Hindlimb muscle (tissue), 1 donor: ENCODE measurements around the gene ALPP. TPM values are rescaled to one million over a fixed set of nuclear protein-coding genes. Genes with fewer than 3 reads are reported as not detected.
"Not testable (repeated sequence)": the region's sequence is repeated elsewhere in the genome, so short reads cannot be mapped to it uniquely, and the experiment has no call there.

Experiments
- DNase-seq: peaks from one replicate; pipeline ENCODE4 v3.0.0-alpha.2; 2013
- polyA plus RNA-seq: library from polyadenylated mRNA; unstranded; fragments of 120-200 nt; gene quantifications from one replicate; pipeline ENCODE4 v1.2.1, GENCODE V29; 2013; ENCODE audit not compliant: insufficient read length

ALPP gene
- polyA plus RNA-seq, 1 donor: not detected

DNA sequence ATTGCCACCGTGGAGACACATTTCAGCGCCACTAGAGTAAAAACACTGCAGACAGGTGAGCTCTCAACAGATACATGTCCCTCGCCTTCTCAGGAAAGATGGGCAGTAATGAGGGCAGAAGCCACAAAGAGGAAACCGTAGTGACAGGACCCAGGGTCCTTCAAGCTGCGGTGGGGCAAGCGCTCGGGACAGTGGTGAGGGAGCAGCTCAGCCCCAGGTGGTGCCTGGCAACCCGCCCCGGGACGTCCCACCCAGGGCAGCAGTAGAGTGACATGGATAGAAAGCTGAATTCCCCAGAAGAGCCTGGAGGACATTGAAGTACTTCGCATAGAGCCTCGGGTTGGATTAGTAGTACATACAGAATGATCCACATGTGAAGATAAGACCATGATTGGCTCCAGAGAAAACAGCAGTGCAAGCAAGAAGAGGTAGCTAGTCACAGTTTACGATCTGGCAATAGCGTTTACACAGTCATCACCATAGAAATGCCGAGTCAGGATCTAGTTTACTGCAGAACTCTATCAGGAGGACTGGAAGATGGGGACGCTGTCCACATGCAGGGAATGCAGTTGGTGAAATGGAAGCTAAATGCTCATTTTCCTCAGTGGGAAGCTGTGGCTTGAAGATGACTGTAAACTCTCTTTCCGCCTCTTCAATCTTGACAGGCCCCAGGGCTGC lies 37.4 kb upstream of the ALPP start:
- no peak for DNase-seq

DNA sequence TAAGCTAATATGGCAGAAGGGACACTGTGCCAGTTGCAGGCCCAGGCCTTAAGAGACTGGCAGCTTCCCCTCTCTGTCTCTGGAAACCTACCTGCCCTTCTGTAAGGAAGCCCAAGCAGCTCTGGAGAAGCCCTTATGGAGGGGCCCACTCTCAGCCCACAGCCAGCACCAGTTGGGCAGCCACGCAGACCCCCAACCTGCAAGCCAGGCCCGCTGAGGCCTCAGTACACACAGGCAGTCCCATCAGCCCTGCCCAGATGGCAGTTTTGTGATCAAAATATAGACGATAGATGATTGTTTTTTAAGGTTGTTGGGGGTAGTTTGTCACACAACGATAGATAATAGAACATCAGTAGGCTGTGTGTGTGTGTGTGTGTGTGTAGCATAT lies 36.8 kb upstream of the ALPP start:
- DNase-seq: no peak

DNA sequence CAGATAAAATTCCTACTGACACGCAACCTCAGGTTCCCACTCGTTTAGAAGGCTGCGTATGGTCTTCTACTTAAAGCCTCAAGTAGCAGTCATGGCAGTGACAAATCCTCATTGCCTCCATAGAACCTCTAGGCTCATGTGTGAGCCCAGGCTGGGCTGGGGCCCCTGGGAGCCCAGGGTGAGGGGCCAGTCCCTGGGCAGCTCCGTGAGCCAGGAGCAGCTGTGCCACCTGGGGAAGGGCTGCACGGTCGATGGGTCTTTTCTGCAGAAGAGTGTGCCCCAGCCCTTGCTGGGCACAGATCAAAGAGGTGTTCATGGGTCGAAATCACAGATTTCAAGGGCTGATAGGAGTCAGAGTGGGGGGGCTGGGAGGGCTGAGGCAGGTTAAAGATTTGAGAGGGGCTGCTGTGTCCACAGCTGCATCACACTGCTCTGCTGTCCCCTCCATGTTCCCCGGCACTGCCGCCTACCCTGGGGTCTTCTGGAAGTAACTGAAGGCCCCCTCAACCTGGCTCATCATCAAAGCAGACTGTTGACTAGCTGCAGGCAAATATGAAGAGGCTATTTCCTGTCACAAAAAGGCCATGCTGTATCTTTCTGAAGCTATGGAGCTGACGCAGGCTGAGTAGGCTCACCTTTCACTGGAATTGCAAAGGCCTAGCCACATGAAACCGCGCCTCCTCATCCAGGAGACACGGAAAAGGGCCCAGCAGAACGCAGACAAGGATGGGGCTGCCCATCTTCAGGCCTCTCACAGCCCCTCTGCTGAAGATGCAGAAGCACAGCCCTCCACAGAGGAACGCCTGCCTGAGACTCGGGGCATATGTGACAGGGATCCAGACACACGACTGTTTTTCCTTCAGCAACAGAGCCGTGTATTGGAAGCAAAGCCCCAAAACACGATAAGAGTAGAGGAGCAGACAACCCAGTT lies 35.7 kb upstream of the ALPP start:
- DNase-seq: no peak

DNA sequence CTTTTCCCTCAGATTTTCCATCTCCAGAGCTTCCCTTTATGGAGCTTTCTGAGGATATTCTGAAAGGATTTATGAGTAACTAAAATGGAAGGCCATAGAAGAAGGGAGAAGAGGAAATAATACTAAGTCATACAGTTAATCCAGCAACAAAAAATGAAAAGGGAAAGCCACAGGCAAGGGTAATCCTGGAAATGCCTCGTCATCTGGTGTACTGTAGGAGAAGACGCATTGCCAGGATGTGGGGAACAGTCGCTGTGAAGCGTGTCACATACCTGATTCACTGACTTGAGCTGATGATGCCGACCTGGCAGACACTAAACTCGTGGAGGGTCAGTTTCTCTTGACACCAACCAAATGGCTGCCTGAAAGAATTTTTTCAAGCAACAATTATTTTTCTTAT lies 34.7 kb upstream of the ALPP start:
- no peak for DNase-seq

DNA sequence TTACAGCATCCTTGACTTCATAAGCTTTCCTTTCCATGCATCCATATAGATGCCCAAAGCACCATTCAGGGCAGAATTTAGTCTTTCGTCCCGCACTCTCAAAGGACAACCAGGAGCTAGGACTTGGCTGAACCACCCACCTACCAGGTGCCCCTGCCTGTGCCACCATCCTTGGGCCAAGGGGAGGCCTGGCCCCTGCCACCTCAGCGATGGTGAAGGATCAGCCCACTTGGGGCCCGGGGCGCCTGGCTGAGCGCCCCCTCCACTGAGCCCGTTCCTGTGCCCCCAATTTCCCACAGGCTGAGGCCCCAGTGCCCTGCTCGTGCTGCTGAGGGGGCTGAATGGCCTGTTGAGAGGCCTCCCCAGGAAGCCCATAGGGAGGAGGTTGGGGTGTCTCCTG lies 33.3 kb upstream of the ALPP start:
- no peak for DNase-seq

DNA sequence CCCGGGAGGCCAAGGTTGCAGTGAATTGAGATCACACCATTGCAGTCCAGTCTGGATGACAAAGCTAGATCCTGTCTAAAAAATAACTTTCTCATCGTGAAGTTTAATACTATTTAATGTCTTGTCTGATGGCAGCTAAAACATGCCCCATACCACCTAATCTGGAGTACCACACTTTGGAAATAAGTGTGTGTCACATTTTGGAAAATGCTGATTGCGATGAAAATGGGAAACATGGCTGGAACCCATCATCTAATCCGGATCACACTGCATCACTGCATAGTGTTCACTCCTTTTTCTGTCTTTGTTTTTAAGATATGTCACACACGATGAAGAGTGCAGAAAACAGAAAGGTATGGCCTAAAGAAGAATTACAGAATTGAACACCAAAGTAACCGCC lies 31.2 kb upstream of the ALPP start:
- DNase-seq: no peak

DNA sequence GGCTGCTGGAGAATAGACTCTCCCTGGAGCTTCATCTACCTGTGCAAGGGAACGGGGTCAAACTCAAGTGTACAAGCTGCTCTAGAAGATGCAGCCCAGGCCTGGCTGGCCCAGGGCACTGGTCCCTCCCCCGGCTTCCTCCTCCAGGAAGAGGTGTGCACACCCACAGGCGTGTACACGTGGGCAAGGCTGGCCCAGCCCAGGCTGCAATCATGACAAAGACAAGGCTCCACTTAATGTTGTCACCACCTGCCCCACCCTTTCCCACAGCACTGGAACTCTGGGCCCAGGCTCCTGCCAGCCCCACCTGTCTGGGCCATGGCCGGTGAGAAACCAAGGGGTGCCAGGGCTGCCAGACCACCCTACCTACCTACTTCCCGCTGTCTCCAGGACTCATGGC lies 29.6 kb upstream of the ALPP start:
- DNase-seq: no peak

DNA sequence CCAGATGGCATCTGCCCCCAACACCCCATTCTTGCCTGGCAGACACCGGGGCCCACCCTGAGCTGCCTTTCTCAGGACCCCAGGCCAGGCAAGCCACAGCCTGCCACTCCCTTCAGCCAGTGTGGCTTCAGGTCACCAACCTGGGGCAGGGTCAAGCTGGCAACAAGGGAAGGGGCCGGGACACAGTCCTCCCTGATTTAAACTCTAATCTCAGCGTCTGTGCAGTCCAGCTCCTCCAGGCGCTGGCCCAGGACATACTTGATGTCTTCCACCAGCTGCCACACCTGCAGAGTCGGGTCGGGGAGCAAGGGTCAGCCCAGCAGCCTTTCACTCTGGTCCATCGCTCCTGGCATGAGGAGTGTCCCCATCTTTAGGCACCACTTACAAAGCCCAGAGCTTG lies 29.0 kb upstream of the ALPP start:
- DNase-seq: no peak

DNA sequence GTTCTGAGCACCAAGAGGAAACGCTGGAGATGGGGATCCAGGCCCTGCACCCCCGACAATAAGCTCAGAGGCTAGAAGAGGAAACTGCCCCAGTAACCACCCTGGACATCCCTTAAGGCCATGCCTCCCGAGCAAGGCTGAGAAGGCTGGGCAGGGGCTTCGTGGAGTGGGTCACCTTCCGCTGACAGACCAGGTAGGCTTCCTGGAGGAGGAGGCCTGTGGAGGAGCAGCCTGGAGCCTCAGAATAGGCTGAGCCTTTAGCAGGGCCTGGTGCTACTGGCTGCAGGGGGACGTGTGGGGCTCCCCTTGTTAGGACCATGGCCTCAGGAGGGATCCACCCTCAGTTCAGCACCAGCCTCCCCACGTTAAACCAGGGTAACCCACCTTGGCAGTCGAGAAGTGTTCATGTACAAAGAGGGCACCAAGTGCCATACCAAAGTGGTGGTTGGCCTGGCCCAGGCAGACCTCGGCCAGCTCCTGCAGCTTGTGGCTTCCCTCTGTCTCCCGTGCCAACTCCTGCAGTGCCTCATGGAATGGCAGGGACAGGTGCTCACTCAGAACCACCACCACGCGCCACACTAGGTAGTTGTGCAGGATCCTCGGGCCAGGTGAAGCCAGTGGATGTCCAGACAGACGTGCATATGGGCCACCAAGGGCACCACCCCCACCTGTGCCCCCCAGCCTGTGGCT lies 28.5 kb upstream of the ALPP start:
- no peak for DNase-seq

DNA sequence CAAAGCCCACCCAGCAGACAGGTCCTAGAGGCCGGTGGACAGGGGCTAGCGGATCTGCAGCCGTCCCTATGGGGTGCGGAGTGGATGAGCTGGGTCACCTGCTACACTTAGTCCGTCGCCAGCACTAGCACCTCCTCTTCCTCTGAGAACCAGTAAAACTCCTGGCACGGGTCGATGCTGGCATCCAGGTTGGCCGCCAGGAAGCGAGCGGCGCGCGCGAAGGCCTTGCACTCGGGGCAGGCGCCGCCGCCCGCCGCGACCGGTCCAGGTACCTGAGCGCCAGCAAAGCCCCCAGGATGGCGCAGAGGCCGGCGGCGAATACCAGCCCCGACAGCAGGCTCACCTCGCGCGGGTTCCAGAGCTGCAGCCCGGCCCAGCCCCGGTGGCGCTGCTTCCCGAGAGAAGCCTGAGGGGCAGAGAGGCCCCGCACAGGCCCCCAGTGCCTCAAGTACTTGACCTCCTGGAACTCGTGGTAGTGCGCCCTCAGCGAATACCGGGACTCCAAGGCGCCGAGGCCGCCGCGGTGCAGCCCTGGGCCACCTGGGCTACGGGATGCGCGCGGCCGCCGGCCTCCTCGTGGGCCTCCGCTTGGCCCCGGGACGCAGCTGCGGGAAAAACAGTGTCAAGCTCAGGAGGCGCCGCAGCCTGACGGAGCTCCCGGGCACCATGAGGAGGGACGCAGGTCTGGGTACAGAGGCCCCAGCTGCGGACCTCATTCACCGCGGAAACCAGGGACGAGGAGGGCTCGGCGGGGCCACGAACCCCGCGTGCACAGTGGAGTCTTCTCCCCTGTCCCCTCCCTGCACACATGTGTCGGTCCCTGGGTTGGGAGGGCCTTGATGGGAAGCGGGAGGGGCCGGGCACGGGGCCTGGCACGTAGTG lies 27.5 kb upstream of the ALPP start:
- no peak for DNase-seq

DNA sequence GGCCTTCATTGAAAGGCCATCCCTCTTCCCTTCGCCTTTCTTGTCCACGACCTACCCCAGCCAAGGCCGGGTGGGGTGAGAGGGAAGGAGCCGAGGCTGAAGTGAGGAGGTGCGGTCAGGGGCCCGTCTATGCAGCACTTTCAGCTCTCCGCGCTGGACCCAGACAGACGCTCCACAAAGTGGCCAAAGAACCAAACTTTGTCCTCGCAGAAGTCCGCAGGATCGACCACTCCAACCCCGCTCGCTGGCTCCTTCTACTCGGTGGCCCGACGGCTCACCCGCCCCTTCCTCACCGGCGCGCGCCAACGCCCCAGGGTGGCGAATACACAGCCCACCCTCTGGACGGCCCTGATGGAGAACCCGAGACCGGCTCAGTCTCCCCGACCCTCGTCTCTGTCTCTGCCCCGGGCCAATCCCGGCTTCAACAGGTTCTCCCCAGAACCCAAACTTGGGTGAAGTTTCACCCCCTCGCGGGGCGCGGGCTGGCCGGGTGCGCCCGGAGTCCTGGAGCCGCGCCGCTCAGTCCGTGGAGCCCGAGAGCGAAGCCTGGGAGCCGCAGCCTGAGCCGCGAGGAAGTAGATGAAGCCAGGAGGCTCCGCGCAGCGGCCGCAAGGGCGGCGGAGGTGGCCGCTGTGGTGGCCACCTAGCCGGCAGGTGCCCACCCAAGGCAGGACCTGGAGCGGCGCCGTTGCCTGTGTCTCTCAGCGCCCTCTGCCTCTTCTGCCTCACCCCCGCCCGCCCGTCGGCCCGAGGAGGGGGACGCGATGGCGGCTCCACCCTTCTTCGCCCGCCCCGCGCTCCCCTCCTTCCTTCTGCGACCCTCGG lies 26.7 kb upstream of the ALPP start:
- no peak for DNase-seq

DNA sequence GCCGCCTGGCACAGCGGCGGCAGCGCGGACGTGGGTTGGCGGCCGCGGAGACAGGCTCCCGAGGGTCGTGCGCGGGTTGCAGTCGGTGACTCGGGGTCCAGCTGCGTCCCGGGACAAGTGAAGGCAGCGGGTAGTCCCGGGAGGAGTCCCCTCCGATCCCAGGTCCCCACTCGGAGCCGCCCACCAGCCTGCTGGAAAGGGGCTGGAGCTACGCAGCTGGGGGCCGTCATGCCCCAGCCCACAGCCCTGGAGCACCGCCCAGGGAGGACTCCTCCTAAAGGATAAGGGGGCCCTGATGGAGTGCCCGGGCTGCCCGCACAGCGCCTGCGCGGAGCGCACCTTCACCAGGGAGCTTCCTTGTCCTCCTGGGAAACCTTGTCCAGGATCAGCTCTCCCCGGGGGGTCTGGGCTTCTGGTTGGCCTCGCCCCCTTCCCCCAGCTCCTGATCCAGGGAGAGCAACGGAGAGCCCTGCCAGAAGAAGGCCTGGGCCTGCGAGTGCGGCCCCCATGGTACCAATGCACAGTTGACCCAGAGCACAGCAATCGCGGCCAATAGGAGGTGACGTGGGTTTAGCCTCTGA lies 25.9 kb upstream of the ALPP start:
- DNase-seq: no peak

DNA sequence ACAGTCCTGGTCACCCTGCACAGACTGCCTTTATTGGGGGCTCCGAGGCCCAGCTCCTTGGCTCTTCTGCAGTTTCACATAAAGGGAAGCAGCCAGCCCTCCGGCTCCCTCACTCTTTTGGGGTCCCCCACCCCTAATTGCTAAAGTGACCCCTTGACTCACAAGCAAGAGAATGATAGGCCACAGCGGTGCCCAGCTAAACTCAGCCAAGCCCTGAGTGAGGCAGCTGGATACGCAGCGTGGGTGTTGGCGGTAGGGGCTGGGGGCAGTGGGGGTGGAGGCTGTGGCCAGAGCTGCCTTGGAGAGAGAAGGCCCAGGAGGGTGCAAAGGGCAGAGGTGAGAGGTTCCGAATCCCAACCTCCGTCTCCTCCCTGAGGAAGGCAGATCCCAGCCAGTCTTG lies 25.5 kb upstream of the ALPP start:
- no peak for DNase-seq

DNA sequence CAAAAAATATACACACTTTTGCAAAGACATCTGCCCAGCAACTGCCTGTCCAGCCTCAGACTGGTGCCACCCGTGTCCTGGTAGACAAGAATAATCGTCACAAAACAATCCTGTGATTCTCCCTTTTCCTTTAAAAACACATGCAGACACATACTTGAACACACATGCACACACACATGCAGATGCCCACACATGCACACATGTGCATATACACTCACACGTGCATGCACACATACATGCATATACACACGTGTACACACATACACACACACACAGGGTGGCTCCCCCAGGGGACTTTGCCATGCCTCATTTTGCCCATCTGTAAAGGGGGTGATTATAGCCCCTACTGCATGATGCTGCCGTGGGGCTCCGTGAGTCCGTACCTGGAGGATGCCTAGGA lies 24.9 kb upstream of the ALPP start:
- DNase-seq: no peak

DNA sequence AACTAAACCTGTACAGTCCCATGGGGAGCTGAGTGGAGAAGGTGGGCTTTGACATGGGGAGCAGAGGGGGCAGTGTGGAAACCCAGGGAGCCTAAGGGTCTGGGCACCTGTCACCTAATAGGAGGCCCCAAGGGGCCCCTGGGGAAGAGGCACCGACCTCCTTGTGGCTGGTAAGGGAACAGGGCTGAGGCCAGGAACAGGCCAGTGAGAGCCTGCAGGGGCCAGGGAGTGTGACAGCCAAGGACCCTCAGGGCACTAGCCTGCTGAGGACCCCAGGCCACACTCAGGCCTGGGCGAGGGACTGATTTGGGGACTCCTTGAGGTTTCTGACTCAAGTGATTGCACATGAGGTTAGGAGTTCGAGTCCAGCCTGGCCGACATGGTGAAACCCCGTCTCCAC lies 24.5 kb upstream of the ALPP start:
- no peak for DNase-seq

DNA sequence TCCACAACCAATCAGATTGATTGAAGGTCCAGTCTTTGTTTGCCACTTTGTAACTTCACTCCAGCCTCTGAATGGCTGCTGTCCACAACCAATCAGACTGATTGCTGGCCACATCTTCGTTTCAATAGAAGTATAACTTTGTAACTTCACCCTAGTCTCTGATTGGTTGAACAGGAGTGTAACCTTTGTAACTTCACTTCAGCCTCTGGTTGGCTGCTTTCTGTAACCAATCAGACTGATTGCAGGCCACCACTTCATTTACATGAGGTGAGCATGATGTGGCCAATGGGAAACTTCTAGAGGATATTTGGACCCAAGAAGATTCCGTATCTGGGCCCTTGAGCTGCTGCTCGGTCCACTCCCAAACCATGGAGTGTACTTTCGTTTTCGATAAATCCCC lies 16.9 kb upstream of the ALPP start:
- no peak for DNase-seq

DNA sequence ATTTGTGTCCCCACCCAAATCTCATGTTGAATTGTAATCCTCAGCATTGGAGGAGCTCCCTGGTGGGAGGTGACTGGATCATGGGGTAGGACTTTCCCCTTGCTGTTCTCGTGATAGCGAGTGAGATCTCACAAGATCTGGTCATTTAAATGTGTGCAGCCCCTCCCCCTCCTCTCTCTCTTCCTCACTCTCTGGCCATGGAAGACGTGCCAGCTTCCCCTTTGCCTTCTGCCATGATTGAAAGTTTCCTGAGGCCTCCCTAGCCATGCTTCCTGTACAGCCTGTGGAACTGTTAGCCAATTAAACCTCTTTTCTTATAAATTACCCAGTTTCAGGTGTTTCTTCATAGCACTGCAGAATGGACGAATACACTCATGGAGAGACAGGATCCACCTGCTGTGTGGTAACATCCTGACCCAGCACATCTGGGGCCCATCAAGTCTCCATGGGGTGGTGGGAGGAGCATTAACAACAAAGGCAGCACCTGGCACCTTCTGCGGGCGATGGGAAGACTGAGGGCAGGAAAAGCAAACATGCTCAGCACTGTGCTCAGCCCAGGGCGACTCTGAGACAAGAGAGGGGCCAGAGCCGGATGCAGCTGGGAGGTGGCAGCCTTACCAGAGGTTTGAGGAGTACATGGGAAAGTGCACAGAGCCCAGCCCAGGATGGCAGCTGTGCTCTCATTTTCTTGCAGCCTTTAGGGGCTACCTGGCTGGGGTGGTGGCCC lies 16.2 kb upstream of the ALPP start:
- DNase-seq: no peak

DNA sequence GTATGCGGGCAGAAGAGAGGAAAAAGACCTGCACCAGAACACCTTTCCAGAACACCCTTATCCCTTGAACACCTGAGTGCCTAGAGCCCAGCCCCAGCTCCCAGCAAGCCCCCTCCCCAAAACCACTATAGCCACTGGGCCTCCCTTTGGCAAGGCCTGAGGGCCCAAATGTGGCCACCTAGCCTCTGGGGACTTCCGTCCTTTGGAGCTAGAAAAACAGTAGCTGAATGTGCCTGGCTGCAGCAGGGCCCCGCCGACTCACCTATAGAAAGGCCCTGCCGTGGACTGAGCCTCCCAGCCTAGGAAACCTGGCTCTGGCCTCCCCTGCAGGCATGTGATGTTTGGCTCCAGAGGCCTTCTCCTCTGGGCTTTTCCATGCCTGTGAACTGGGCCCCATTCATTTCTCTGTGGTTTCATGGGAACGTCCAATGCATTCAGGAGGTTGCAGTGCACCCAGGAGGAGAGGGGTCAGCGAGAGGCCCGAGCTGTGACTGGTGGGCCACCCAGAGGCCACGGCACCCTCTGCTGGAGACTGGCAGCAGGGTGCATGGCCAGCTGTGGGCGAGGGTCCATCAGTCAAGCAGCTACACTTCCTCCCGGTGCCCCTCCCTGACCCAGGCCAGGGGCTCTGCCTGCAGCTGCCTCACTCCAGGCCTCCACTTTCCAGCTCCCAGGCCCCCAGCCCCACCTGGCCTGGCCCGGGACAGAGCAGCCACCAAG lies 15.3 kb upstream of the ALPP start:
- not testable (repeated sequence) for DNase-seq

DNA sequence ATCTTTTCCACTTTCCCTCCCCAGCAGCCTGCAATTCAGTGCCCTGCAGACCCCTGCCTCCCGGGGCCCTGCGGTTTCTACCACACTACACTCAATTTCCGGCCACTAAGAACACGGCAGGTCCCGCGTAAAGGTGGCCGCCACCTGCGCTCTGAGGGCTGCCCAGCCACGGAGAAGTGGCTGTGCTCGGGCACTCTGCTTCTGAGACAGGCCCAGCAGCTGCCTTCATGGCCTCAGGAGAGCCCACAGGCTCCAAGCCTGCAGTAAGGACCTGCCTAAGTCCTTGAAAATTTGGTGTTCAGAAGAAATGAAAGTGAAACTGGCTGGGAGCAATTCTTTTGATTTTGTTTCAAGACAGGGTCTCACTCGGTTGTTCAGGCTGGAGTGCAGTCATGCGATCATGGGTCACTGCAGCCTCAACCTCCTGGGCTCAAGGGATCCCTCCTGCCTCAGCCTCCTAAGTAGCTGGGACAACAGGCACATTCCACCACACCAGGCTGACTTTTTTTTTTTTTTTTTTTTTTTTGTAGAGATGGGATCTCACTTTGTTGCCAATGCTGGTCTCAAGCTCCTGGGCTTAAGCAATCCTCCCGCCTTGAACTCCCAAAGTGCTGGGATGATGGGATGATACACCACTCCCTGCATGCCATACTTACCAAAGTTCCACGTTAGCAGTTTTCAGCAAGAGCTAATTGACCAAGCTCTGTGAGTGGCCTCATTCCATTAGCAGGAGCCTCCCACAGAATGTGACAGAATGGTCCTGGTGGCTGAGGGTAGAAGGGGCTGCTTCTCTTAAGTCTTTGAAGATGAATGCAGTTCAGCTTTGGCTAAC lies 14.6 kb upstream of the ALPP start:
- no peak for DNase-seq
